ENCODE measurements around the gene RAMACL.

DNA sequence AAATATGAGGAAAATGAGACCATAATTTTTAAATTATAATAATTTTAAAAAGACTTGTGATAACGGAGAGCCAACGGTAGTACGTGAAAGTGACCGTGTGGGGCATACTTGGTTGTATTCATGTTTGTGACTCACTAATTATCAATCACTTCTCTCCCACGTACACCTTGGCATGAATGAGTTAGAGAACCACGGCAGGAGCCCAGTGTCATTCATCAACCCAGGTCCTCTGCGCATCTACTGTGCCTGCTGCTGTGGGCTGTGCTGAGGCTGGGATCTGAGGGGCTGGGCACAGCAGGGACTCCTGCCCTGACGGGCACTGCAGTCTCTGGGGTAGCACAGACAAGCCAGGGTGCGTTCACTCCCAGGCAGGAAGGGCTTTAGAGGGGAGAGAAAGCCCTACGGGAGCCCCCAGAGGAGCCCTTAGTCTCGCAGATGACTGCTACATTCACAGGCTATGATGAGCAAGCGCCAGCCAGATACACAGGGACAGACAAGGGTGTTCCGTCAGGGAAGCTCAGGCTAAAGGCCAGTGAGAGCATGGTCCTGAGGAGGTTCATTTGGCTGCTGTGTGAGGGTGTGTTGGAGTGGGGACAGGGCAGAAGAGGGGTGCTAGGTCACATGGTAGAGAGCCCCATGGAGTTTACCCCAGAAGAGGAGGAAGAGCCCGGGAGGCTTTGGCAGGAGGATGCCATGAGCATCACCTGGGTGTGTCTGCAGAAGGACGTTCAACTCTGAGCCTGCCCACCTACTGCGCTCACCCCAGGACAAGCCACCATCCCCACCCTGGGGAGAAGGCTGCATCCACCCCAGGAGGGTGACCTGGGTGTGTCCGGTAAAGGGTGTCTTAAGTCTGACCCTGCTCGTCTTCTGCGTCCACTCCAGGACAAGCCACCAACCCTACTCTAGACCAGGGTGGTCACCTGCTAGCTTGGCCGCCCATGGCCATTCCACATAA is 48.8 kb upstream of the RAMACL start:
- TF ChIP-seq JUND (IDR thresholded peaks at IDR 0.05) (no peak), TAF1 (conservative IDR thresholded peaks at IDR 0.05) (no peak), CTCF (IDR thresholded peaks at IDR 0.05; ENCODE audit: low read depth, low read length, missing input control) (no peak), SP1 (IDR thresholded peaks at IDR 0.05) (no peak), EGR1 (IDR thresholded peaks at IDR 0.05; ENCODE audit: low read depth in 2 of 2) (no peak)
